Measurements from ENCODE around the gene MPC1.

DNA sequence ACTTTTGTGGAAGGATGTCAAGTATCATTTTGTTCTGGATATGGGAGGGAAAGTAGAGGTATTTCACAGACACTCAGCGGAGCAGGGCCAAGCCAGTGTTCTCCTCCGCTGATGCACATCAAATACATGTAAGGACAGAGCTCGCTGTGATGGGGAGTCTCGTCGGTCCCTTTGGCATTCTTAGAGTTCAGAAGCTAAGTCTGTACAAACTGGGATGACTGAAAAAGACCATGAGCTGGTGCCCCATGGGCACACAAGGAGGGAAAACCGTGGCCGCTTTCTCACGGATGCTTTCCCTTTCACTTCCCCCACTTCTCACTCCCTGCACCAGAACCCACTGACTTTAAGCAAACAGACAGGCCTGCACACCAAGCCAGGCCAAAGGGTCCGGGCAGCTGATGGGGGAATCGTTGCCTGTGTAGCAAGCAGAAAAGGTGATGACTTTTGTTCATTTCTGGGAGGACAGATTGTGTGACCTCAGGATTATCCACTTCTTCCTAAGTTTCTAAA is 27.7 kb upstream of the MPC1 start:
- TF ChIP-seq, protein P1, sequence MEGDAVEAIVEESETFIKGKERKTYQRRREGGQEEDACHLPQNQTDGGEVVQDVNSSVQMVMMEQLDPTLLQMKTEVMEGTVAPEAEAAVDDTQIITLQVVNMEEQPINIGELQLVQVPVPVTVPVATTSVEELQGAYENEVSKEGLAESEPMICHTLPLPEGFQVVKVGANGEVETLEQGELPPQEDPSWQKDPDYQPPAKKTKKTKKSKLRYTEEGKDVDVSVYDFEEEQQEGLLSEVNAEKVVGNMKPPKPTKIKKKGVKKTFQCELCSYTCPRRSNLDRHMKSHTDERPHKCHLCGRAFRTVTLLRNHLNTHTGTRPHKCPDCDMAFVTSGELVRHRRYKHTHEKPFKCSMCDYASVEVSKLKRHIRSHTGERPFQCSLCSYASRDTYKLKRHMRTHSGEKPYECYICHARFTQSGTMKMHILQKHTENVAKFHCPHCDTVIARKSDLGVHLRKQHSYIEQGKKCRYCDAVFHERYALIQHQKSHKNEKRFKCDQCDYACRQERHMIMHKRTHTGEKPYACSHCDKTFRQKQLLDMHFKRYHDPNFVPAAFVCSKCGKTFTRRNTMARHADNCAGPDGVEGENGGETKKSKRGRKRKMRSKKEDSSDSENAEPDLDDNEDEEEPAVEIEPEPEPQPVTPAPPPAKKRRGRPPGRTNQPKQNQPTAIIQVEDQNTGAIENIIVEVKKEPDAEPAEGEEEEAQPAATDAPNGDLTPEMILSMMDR (IDR thresholded peaks at IDR 0.05) = no peak
- TF ChIP-seq POLR2A (IDR thresholded peaks at IDR 0.05) = no peak

Data from heart left ventricle (tissue), 13 donors.